Spleen (tissue), 11 donors: ENCODE data around the gene GNB1L. TPM values are rescaled to one million over a fixed set of nuclear protein-coding genes. Genes with fewer than 3 reads are reported as not detected.

ENCODE experiments used
- DNase-seq: peaks from one replicate; pipeline ENCODE4 v3.0.0-alpha.2; 2020
- H3K27ac ChIP-seq, 8 donors: fragments of 200-600 bp; sonication (generic) in 7 of 8; 1 replicate in 4 of 8; 2 replicates in 4 of 8; pipeline versions ENCODE4 v1.5.0 to v1.8.0; 2016 to 2021; ENCODE audit warnings: inconsistent platforms in 4 of 8, mild to moderate bottlenecking in 4 of 8, moderate library complexity in 1 of 8
- H3K27me3 ChIP-seq, 7 donors: fragments of 200-600 bp; sonication (generic) in 6 of 7; replicated peaks in 1 of 7; 1 replicate in 4 of 7; 2 replicates in 3 of 7; pipeline versions ENCODE4 v1.5.0 to v1.8.0; 2016 to 2021; ENCODE audit warnings: inconsistent platforms in 3 of 7, mild to moderate bottlenecking in 1 of 7
- H3K36me3 ChIP-seq, 6 donors: fragments of 200-600 bp; sonication (generic) in 5 of 6; 1 replicate in 4 of 6; 2 replicates in 2 of 6; pipeline versions ENCODE4 v1.5.0 to v1.8.0; 2016 to 2021; ENCODE audit warnings: inconsistent platforms in 2 of 6
- H3K4me1 ChIP-seq, 6 donors: fragments of 200-600 bp; sonication (generic) in 5 of 6; 1 replicate in 3 of 6; 2 replicates in 3 of 6; pipeline versions ENCODE4 v1.5.0 to v1.8.0; 2016 to 2021; ENCODE audit warnings: inconsistent platforms in 3 of 6
- H3K4me3 ChIP-seq, 8 donors: fragments of 200-600 bp; sonication (generic) in 7 of 8; 1 replicate in 4 of 8; 2 replicates in 4 of 8; pipeline versions ENCODE4 v1.5.0 to v1.8.0; 2016 to 2021; ENCODE audit warnings: inconsistent platforms in 4 of 8, mild to moderate bottlenecking in 4 of 8, moderate library complexity in 2 of 8
- H3K9me3 ChIP-seq, 8 donors: fragments of 200-600 bp; sonication (generic) in 7 of 8; 1 replicate in 4 of 8; 2 replicates in 4 of 8; pipeline versions ENCODE4 v1.5.0 to v1.8.0; 2016 to 2021; ENCODE audit warnings: inconsistent platforms in 4 of 8
- CTCF ChIP-seq, 11 experiments: fragments of 200-600 bp in 7 of 11; fragments of 450-650 bp in 4 of 11; sonication (generic) in 4 of 11; IDR thresholded peaks in 8 of 11; conservative IDR thresholded peaks in 3 of 11; 1 replicate in 7 of 11; 2 replicates in 4 of 11; pipeline versions ENCODE4 v1.4.0 to v1.8.0; 2016 to 2021; ENCODE audit warnings: antibody characterized with exemption in 11 of 11, inconsistent platforms in 4 of 11, mild to moderate bottlenecking in 1 of 11
- POLR2A ChIP-seq, 3 donors: fragments of 450-650 bp; IDR thresholded peaks; one replicate each; pipeline ENCODE4 v1.5.1; 2017; ENCODE audit warnings: antibody characterized with exemption in 3 of 3, mild to moderate bottlenecking in 1 of 3
- POLR2AphosphoS5 ChIP-seq, 3 donors: sonication (generic); formaldehyde crosslinking; IDR thresholded peaks; one replicate each; pipeline ENCODE4 v1.5.1; 2017; ENCODE audit warnings: antibody characterized with exemption in 3 of 3
- WGBS, 5 donors: extraction: QIAGEN DNeasy Blood & Tissue Kit in 3 of 5; methylation state at CpG; one replicate each; pipeline versions ENCODE4 v1.1.5 to v1.1.7; 2013 to 2018; 5-methylcytosine and 5-hydroxymethylcytosine counted together
- intact Hi-C: fragments of 100-400 bp; cut with DNase I; formaldehyde crosslinking; loops from one replicate; pipeline ENCODE4 v1.15.0; 2023; ENCODE audit warnings: low total_unique reads
- polyA plus RNA-seq, 3 donors: library from polyadenylated mRNA; stranded (reverse); fragments of 200-250 nt; gene quantifications; one replicate each; pipeline ENCODE4 v1.2.1, GENCODE V29; 2013
- total RNA-seq, 7 donors: library from RNA; depleted of rRNA in 3 of 7; stranded (reverse); fragments of >200 nt in 3 of 7; fragmentation: NEBNext Ultra II Directional in 4 of 7; extraction: Animal tissue kit (Norgen Biotek cat#: 25700) in 4 of 7; gene quantifications; one replicate each; pipeline versions ENCODE4 v1.1.0 to v1.2.1, GENCODE V29; 2016 to 2021
- donor health status: healthy with polysubstance abuse.
- donor health status: DM: no; HTN: no; CAD: no; lungs with moderate emphysema.
- donor health status: DM: no; HTN: no; CAD: no.
- donor health status: Bipolar disorder and iron deficiency.
- donor health status: healthy.
- donor health status: DM: no; HTN: no; CAD: no.
- donor health status: DM: yes; HTN: yes; CAD: no.

Gene GNB1L
- total and polyA plus RNA-seq, 10 donors: 5.7 to 10.4 (median 7.9) TPM

GRCh38 chr22:19823191-19823901 lies 31.3 kb downstream of the GNB1L start:
- WGBS, 5 donors: 86 to 91% (median 87%) methylated on average over 8 to 11 of the region's 11 CpGs
- Histone ChIP-seq H3K27me3 (no peaks in the 10 kb centered on the region), H3K36me3 (peaks cover 0 to 30% (median 3%) of the 10 kb centered on the region in 6 donors), H3K4me1 (peaks cover 0 to 11% (median 3%) of the 10 kb centered on the region in 6 donors), H3K9me3 (no peaks in the 10 kb centered on the region), H3K4me3 (no peak overlapping the region), H3K27ac (no peak overlapping the region)
- DNase-seq: no peak
- no peak for TF ChIP-seq POLR2AphosphoS5 (IDR thresholded peaks at IDR 0.05)
- TF ChIP-seq POLR2A (IDR thresholded peaks at IDR 0.05): no peak
- no peak for TF ChIP-seq CTCF (IDR thresholded peaks at IDR 0.05 in 8 of 11, conservative IDR thresholded peaks at IDR 0.05 in 3 of 11)
- intact Hi-C loops: no loop called here

- WGBS, 5 donors: 91 to 98% (median 95%) methylated on average over 11 to 18 of the region's 18 CpGs
- intact Hi-C loops: no loop called here
Observed at GRCh38 chr22:19822301-19823117, 32.2 kb downstream of the GNB1L start.

GRCh38 chr22:19821523-19822300 lies 33.0 kb downstream of the GNB1L start:
- H3K4me3 ChIP-seq: no peak overlapping the region
- TF ChIP-seq CTCF (IDR thresholded peaks at IDR 0.05 in 8 of 11, conservative IDR thresholded peaks at IDR 0.05 in 3 of 11) (no peak), POLR2AphosphoS5 (IDR thresholded peaks at IDR 0.05) (no peak), POLR2A (IDR thresholded peaks at IDR 0.05) (no peak)
- intact Hi-C loops: no loop called here
- no peaks in the 10 kb centered on the region for H3K9me3 ChIP-seq
- 87 to 92% (median 91%) methylated on average over 14 to 20 of the region's 20 CpGs for WGBS, 5 donors
- no peak for DNase-seq
- no peaks in the 10 kb centered on the region for H3K27me3 ChIP-seq
- no peak overlapping the region for H3K27ac ChIP-seq
- peaks cover 0 to 11% (median 3%) of the 10 kb centered on the region in 6 donors for H3K4me1 ChIP-seq
- peaks cover 0 to 30% (median 3%) of the 10 kb centered on the region in 6 donors for H3K36me3 ChIP-seq

More at GRCh38 chr22:19822301-19823117, 32.2 kb downstream of the GNB1L start:
- H3K4me1 ChIP-seq: peaks cover 0 to 11% (median 3%) of the 10 kb centered on the region in 6 donors
- no peaks in the 10 kb centered on the region for H3K9me3 ChIP-seq
- DNase-seq: no peak
- H3K36me3 ChIP-seq: peaks cover 0 to 30% (median 3%) of the 10 kb centered on the region in 6 donors
- no peak overlapping the region for H3K27ac ChIP-seq
- H3K27me3 ChIP-seq: no peaks in the 10 kb centered on the region
- H3K4me3 ChIP-seq: no peak overlapping the region
- no peak for TF ChIP-seq CTCF (IDR thresholded peaks at IDR 0.05 in 8 of 11, conservative IDR thresholded peaks at IDR 0.05 in 3 of 11)
- TF ChIP-seq POLR2AphosphoS5 (IDR thresholded peaks at IDR 0.05): no peak
- TF ChIP-seq POLR2A (IDR thresholded peaks at IDR 0.05): no peak
